ENCODE data around the gene NFKBIL1.

DNA sequence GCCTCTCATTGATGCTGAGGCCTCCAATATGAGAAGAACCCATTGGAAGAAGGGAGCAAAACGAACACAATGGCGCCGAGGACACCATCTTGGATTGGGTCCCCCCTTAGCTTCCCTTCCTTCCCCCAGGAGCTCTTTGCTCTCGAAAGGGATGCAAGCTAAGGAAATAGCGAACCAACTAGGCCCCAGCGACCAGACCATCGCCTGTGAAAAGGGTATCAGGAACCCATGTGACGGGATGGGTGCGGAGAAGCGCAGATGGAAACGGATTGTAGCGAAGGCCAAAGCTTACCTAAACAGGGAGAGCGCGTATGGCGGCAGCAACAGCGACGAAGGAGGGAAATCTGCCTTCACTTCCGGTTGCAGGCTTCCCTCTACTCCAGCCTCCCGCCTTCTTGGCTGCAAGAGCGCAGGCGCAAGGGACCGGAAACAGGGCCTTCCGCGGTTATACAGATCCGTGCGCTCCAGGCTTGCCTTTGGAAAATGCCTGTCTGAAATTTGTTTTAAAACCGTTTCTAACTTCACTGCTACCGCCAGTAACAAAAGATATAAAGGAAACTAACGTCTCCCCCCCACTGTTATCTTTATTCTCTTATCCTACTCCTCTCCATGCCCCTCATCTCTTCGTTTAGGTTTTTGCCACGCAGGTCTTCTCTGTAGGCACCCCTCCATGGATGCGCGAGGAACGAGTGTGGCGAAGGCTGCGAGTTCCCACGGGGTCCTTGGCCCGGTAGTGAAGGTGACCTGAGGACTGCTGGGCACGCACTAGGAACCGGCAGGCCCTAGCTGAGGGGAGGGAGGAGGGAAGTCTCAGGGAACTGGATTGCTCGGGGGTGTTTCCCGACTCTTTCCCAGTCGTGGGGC lies 5.5 kb upstream of the NFKBIL1 start, which contains the start of gene DDX39B:
- TF ChIP-seq EP300 (IDR thresholded peaks at IDR 0.05; ENCODE audit: borderline replicate concordance) (no peak), YY1 (IDR thresholded peaks at IDR 0.05; ENCODE audit: low read depth) (peak; percentile 94), FOXM1 (IDR thresholded peaks at IDR 0.05; ENCODE audit: borderline replicate concordance, low read depth) (peak; percentile 42; the same call in 1 of the 2 replicates), REST (IDR thresholded peaks at IDR 0.05; ENCODE audit: low read depth) (no peak), RAD21 (IDR thresholded peaks at IDR 0.05; ENCODE audit: low read depth) (no peak), TAF1 (IDR thresholded peaks at IDR 0.05; ENCODE audit: low read depth) (peak; percentile 99), MAX (IDR thresholded peaks at IDR 0.05) (peak; percentile 92), TCF12 (IDR thresholded peaks at IDR 0.05; ENCODE audit: low read depth) (peak; percentile 37; the same call in 1 of the 2 replicates), EGR1 (IDR thresholded peaks at IDR 0.05) (no peak), CEBPB (IDR thresholded peaks at IDR 0.05) (no peak; the same call in 1 of the 2 replicates)
